IMR-90 (cell line): ENCODE measurements around the gene PPP1R13B.

ENCODE experiments used
- FOS ChIP-seq: fragments of 150-350 bp; IDR thresholded peaks from 2 replicates; pipeline ENCODE4 v1.6.1; 2016; ENCODE audit warnings: low read depth, low read length
- MAZ ChIP-seq: IDR thresholded peaks from 2 replicates; pipeline ENCODE4 v1.6.1; 2012; ENCODE audit warnings: low read depth, mild to moderate bottlenecking, low read length, improper control_type of control experiment, moderate library complexity, borderline replicate concordance
- POLR2A ChIP-seq: IDR thresholded peaks from 2 replicates; pipeline ENCODE4 v1.6.1; 2012; ENCODE audit warnings: mild to moderate bottlenecking, low read depth, low read length
- RAD21 ChIP-seq: IDR thresholded peaks from 2 replicates; pipeline ENCODE4 v1.6.1; 2012; ENCODE audit warnings: low read length, improper control_type of control experiment
- TF ChIP-seq, protein P1 (sequence below): fragments of 150-350 bp; IDR thresholded peaks from 2 replicates; pipeline ENCODE4 v1.6.1; 2017; ENCODE audit warnings: mild to moderate bottlenecking, antibody characterized with exemption, low read length, low read depth
- TF ChIP-seq, protein P2 (sequence below): conservative IDR thresholded peaks from 2 replicates; pipeline ENCODE4 v1.5.1; 2012; ENCODE audit warnings: mild to moderate bottlenecking, low read depth, low read length, improper control_type of control experiment

DNA sequence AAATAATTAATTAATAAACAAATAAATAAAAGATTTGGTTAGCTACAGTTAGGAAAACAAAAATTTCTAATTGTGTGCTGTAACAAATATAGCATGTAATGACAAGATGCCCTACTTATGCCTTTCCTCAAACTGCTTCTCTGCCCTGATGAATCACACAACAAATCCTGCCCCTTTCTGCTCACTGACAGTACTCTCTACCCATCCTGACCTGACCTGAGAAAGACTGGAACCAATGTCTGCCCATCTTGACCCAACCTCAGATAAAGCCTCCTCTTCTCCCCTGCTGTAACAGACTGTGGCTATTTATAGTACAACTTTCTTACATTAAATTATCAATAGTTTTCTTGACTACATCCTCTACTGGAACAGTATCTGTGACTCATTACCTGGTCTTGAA, 43.7 kb downstream of the PPP1R13B start:
- TF ChIP-seq, protein P1, sequence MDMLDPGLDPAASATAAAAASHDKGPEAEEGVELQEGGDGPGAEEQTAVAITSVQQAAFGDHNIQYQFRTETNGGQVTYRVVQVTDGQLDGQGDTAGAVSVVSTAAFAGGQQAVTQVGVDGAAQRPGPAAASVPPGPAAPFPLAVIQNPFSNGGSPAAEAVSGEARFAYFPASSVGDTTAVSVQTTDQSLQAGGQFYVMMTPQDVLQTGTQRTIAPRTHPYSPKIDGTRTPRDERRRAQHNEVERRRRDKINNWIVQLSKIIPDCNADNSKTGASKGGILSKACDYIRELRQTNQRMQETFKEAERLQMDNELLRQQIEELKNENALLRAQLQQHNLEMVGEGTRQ = no peak
- TF ChIP-seq, protein P2, sequence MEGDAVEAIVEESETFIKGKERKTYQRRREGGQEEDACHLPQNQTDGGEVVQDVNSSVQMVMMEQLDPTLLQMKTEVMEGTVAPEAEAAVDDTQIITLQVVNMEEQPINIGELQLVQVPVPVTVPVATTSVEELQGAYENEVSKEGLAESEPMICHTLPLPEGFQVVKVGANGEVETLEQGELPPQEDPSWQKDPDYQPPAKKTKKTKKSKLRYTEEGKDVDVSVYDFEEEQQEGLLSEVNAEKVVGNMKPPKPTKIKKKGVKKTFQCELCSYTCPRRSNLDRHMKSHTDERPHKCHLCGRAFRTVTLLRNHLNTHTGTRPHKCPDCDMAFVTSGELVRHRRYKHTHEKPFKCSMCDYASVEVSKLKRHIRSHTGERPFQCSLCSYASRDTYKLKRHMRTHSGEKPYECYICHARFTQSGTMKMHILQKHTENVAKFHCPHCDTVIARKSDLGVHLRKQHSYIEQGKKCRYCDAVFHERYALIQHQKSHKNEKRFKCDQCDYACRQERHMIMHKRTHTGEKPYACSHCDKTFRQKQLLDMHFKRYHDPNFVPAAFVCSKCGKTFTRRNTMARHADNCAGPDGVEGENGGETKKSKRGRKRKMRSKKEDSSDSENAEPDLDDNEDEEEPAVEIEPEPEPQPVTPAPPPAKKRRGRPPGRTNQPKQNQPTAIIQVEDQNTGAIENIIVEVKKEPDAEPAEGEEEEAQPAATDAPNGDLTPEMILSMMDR = no peak
- TF ChIP-seq FOS (no peak), MAZ (no peak), POLR2A (no peak), RAD21 (no peak)
